Activated naive CD4-positive, alpha-beta T cell treated with Interleukin-2 at 50 U/mL for 16 hours (primary cell): ENCODE data around the gene PTPN22.
A peak's percentile ranks its signal among the peaks of the same experiment; 100 is the strongest.

Experiments
- DNase-seq: peaks from one replicate; pipeline ENCODE4 v3.0.0-alpha.2; 2020

Gene PTPN22

GRCh38 chr1:113846391-113847035 is 25.0 kb downstream of the PTPN22 start:
- DNase-seq = no peak

- no peak for DNase-seq
Observed at GRCh38 chr1:113836534-113836933, 35.0 kb downstream of the PTPN22 start.

- DNase-seq = no peak
Observed at GRCh38 chr1:113835686-113836290, 35.7 kb downstream of the PTPN22 start.

GRCh38 chr1:113834716-113835115 is 36.8 kb downstream of the PTPN22 start:
- DNase-seq = no peak

GRCh38 chr1:113830039-113830438 is 41.5 kb downstream of the PTPN22 start:
- DNase-seq = no peak

GRCh38 chr1:113821916-113822315 is 49.6 kb downstream of the PTPN22 start:
- DNase-seq = no peak

- DNase-seq = no peak
Observed at GRCh38 chr1:113818578-113818977, 52.9 kb downstream of the PTPN22 start.

GRCh38 chr1:113813218-113813617 is 58.3 kb downstream of the PTPN22 start:
- no peak for DNase-seq

- DNase-seq = peak; percentile 10
Observed at GRCh38 chr1:113812661-113813135, 58.8 kb downstream of the PTPN22 start.

- DNase-seq = peak; percentile 99
Observed at GRCh38 chr1:113811888-113812660, 59.4 kb downstream of the PTPN22 start, which contains the start of gene RSBN1. TSS of gene RSBN1 (minus strand) at chr1:113812476. CDS start at chr1:113812412, 64 bp downstream.

GRCh38 chr1:113811156-113811887 is 60.2 kb downstream of the PTPN22 start:
- DNase-seq = peak; percentile 34

- DNase-seq = no peak
Observed at GRCh38 chr1:113809670-113810602, 61.6 kb downstream of the PTPN22 start.

GRCh38 chr1:113808450-113809195 is 62.9 kb downstream of the PTPN22 start:
- no peak for DNase-seq

- no peak for DNase-seq
Observed at GRCh38 chr1:113805639-113806038, 65.9 kb downstream of the PTPN22 start.

GRCh38 chr1:113805256-113805531 is 66.3 kb downstream of the PTPN22 start:
- no peak for DNase-seq

- DNase-seq = no peak
Observed at GRCh38 chr1:113804421-113805255, 66.9 kb downstream of the PTPN22 start.

- no peak for DNase-seq
Observed at GRCh38 chr1:113802367-113803007, 69.0 kb downstream of the PTPN22 start.

GRCh38 chr1:113800487-113800886 is 71.0 kb downstream of the PTPN22 start:
- DNase-seq = no peak

GRCh38 chr1:113797472-113797871 is 74.0 kb downstream of the PTPN22 start:
- DNase-seq = no peak
